ENCODE measurements around the gene ALPG.

The ALPG gene

GRCh38 chr2:232460171-232460570 lies 53.5 kb downstream of the ALPG start:
- DNase-seq (ENCODE audit: low read depth) = no peak
- no peak for TF ChIP-seq CTCF (IDR thresholded peaks at IDR 0.05; ENCODE audit: control insufficient read depth, insufficient read depth, low read depth, low read length, missing control alignments)
- H3K4me3 ChIP-seq (ENCODE audit: control insufficient read depth, low read depth, low read length) = no peak overlapping the region
